GM18520 (cell line): ENCODE measurements around the gene SEC24D.
"Not testable (repeated sequence)": the region's sequence is repeated elsewhere in the genome, so short reads cannot be mapped to it uniquely, and the experiment has no call there.

ENCODE experiments used
- ATAC-seq: cut with Tn5 transposase; IDR thresholded peaks from one replicate; pipeline ENCODE4 v1.9.1; 2021; ENCODE audit not compliant: unreplicated experiment

Gene SEC24D

DNA sequence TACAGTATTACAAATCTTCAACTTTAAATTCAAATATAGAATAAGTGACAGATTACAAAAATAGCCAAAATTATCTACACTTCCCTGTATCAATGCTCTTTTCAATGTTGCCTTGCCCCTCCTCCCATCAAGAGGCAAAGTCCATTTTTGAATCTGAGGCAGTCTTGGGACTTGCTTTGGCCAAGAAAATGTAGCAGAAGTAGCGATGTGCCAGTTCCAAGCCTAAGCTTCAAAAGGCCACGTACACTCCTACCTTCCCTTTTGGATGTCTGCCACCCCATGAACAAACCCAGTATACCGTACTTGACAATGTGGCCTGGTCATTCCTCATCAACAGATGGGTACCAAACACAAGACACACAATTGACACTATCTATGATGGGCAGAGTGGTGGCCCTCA, 24.1 kb downstream of the SEC24D start:
- no peak for ATAC-seq

DNA sequence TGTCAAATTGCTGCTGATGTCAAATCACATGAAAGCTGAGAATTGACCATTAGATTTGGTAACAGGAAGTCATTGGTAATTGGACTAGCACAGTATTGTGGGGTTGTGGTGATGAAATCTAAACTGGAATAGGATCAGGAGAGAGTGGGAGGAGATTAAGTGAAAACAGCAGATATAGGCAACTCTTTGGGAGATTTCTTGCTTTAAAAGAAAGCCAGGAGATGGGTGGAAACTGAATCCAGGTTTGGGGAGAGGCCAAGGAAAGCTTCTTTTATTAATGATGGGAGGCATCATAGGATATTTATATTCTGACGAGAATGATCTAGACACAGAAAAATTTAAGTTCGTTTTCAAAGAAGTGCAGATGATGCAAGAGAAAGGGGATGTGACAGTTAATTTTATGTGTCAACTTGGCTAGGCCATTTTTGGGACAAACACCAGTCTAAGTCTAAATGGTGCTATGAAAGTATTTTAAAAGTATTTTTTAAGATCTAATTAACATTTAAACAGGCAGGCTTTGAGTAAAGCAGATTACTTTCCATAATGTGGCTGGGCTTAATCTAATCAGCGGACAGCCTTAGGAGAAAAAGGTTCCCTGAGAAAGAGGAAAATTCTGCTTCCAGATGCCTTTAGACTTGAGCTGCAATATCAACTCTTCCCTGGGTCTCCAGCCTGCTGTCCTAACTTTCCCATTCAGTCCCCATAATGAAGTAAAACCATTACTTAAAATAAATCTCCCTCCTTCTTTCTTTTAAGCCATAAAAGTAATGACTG, 24.7 kb downstream of the SEC24D start:
- ATAC-seq = no peak

DNA sequence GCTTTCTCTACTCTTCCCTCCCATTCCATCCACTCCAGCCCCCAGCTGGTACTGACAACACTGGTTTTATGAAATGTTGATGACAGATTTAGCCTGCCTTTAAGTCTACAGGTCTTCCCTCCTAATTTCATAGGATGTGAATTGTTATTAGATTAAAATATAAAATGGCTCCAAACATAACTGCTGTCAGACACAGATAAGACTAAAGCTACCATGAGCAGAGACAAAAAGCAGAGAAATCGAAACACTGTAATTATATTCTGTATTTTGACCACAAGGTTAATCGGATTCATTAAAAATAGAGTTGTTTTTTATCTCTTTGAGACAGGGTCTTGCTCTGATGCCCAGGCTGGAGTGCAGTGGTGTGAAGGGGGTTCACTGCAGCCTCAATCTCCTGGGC, 28.3 kb downstream of the SEC24D start:
- no peak for ATAC-seq

DNA sequence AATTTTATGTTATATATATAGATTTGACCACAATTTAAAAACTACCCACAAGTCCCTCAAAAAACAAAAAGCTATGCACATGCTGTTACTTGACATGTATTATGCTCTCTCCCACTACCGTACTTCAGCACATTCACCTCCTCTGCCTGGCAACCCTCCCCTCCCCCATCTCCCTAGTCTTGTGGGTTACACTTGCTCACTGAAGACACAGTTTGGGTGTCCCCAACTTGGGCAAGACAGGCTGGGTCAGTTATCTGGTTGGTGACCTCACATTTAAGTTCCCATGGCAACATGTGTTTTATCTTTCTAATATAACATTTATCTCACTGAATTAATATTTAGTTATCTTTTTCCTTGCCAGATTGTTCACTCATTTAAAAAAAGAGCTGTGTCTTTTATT, 32.7 kb downstream of the SEC24D start:
- no peak for ATAC-seq

DNA sequence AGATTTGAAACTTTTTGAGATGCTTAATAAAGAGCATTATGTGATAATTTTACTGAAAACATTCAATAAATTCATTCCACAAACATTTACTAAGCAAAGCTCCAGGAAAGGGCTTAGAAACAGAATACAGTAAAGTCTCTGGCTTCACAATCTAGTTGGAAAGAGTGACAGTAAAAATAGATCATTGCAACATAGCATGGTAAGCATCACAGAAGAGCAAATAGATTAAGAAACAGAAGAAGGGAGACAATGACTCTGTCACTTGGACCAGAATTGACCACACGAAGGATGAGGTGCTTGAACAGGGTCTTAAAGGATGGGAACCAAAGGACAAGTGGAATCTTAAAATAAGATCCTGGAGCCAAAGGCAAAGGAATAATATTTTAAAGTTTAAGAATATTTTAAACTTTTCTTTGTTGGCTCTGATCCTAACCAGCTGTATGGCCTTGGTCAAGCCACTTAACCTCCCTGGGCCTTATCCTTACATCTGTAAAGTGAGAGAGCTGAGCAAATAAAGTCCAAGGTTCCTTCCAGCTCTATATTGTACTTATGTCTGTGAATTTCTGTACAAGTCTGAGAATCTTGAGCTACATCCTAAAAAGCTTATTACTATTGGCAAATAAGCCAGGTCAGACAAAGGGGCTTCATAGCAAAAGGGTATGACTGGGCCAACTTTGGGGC, 33.9 kb downstream of the SEC24D start:
- no peak for ATAC-seq

DNA sequence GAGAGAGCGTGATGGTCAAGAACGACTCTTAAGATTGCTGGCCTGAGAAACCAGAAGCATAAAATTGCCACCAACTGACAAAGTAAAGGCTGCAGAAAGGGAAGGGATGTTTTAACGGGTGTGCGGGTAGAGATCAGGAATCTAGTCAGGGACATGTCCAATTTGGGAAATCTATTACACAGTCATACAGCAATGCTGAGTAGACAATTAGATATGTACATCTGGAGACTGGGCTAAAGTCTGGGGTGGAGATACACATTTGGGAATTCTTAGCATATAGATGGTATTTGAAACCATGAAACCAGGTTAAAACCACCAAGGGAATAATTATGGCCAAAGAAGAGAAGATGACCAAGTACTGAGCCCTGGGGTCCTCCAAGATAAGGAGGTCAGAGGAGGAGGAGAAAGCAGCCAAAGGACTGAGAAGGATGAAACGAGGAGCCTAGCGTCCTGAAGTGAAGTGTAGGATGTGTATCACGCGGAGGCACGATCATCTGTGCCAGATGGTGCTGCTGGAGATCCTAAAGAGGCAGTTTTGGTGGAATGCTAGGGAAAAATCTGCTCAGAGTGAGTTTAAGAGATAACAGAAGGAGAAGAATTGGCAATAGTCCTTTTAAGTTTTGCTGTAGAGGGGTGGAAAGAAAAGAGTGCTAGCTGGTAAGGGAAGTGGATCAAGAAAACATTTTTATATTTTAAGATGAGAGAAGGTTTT, 36.5 kb downstream of the SEC24D start:
- no peak for ATAC-seq

DNA sequence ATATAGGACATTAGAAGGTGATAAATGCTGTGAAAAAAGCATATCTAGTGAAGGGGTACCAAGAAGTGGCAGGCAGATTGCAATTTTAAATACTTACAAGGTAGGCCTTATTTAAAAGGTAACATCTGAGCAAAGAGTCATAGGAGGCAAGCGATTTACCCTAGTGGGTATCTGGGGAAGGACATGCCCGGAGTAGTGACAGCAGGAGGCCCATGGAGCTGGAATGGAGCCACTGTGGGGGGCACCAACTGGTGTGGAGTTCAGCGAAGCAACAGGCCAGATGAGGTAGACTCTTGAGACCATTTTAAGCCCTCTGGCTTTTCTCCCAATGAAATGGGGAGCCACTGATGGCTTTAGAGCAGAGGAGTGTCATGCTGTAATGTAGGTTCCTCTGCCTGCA, 37.3 kb downstream of the SEC24D start:
- ATAC-seq = no peak

DNA sequence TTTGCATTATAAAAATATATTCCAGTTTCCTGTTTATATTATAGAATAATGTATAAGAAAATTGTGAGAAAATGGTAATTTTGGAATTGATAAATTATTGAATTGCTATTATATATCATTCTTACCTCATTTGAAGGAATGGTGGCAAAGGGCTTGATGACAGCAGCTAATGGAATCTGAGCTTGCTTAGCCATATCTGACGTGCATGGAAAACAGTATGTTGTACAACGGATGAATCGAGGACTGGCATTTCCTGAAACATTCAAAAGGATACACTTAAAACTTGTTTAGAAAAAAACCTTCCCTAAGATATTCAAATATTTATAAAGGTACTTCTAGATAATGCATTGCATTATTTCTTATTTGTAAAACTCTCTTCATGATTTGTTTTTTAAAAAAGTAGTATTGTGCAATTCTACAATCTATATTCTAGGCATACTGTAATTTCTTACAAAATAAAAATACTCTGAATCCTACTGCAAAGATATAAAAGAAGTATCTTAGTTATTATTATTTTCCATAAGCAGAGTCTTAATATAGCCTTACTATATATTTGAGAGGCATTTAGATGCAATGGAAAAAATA, 38.3 kb downstream of the SEC24D start:
- no peak for ATAC-seq

DNA sequence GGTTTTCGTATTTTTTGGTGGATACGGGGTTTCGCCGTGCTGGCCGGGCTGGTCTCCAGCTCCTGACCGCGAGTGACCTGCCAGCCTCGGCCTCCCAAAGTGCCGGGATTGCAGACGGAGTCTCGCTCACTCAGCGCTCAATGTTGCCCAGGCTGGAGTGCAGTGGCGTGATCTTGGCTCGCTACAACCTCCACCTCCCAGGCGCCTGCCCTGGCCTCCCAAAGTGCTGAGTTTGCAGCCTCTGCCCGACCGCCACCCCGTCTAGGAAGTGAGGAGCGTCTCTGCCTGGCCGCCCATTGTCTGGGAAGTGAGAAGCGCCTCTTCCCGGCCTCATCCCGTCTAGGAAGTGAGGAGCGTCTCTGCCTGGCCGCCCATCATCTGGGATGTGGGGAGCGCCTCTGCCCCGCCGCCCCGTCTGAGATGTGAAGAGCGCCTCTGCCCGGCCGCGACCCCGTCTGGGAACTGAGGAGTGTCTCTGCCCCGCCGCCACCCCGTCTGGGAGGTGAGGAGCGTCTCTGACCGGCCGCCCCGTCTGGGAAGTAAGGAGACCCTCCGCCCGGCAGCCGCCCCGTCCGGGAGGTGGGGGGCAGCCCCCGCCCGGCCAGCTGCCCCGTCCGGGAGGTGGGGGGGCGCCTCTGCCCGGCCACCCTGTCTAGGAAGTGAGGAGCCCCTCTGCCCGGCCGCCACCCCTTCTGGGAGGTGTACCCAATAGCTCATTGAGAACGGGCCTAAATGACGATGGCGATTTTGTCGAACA, 44.1 kb downstream of the SEC24D start:
- not testable (repeated sequence) for ATAC-seq

DNA sequence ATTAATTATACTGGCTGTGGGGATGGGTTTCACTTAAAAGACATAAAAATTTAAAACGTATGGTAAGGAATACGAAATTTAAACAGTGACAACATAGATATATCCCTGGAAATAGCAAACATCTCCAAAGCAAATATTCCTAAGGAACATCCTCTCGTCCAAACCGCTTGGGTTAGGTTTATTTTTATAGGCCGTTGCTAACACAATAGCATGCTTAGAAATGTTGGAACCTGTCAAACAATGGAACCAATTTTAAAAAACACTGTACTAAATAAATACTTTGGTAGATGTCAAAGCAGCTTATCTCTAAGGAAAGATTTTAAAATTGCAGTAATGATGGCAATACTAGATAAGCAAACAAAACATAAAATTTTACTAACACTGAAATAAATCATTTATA, 45.4 kb downstream of the SEC24D start:
- no peak for ATAC-seq

DNA sequence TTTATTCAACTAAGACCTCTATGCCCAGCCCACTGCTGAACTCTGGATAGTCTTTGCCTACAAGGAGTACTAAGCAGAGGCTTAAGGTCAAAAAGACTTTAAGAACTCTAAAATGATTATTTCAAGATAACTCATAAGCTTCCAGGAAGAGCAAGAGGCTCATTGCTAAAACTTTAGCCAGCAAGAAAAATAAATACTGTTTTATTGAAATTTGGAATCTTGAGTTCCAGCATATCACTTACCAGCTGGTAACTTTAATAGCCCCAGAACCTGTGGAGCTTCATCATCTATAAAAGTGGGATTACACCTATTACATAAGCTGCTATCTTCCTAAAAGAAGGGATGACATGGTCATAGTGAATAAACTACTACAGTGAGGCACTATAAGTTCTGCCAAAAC, 47.0 kb downstream of the SEC24D start:
- no peak for ATAC-seq

DNA sequence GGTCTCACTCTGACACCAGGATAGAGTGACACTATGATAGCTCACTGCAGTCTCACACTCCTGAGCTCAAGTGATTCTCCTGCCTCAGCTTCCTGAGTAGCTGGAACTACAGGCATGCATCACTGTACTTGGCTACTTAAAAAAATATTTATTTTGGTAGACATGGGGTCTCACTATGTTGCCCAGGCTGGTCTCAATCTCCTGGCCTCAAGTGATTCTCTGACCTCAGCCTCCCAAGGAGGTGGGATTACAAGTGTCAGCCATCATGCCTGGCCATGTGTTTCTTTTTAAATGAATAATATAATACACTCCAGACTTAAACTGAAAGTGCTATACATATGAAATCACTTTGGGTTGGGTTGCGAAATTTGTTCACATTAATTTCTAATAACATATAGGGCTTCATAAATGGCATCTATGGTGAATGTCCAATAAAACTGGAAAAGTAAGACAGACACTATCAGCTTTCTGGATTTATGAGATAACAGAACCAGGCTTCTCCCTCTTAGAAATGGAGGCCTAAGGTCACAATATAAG, 48.0 kb downstream of the SEC24D start:
- no peak for ATAC-seq

DNA sequence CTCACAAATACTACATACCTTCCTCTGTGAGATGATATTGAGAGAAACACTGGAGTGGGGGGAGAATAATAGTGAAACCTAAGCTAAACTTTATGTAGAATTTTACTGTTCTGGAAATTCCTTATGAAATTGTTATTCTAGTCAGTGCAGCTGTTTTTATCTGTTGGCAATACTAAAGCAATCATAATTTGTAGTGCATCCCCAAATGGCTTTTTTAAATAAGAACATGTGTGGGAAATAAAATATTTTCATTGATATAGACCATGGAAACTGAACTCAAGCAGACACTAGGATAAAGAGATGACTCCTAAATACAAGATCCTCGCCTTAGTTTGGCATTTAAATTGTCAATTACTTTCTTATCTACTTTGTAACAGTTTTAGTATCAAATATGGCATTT, 51.1 kb downstream of the SEC24D start:
- no peak for ATAC-seq

DNA sequence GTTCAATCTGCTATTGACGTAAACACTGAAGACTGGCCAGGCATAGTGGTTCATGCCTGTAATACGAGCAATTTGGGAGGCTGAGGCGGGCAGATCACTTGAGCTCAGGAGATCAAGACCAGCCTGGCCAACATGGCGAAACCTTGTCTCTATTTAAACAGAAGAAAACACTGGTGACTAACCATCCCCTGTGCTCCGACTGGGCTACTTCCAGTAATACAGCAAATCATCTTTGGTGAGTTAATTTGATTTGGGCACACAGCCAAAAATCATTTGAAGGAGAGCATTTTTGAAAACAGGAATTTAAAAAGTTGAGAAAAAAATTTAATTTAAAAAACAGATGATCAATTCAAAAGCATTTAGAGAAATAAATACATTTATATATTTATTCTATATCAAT, 52.0 kb downstream of the SEC24D start:
- no peak for ATAC-seq

DNA sequence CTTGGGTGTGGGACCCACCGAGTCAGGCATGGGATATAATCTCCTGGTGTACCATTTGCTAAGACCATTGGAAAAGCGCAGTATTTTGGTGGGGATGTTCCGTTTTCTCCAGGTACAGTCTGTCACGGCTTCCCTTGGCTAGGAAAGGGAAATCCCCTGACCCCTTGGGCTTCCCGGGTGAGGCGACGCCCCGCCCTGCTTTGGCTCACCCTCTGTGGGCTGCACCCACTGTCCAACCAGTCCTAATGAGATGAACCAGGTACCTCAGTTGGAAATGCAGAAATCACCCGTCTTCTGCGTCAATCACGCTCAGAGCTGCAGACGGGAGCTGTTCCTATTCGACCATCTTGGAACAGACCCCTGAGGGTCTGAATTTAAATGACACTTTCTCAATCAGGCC, 53.0 kb downstream of the SEC24D start:
- ATAC-seq = not testable (repeated sequence)

DNA sequence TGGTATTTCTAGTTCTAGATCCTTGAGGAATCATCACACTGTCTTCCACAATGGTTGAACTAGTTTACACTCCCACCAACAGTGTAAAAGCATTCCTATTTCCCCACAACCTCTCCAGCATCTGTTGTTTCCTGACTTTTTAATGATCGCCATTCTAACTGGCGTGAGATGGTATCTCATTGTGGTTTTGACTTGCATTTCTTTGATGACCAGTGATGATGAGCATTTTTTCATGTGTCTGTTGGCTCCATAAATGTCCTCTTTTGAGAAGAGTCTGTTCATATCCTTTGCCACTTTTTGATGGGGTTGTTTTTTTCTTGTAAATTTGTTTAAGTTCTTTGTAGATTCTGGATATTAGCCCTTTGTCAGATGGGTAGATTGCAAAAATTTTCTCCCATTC, 58.3 kb downstream of the SEC24D start:
- not testable (repeated sequence) for ATAC-seq

DNA sequence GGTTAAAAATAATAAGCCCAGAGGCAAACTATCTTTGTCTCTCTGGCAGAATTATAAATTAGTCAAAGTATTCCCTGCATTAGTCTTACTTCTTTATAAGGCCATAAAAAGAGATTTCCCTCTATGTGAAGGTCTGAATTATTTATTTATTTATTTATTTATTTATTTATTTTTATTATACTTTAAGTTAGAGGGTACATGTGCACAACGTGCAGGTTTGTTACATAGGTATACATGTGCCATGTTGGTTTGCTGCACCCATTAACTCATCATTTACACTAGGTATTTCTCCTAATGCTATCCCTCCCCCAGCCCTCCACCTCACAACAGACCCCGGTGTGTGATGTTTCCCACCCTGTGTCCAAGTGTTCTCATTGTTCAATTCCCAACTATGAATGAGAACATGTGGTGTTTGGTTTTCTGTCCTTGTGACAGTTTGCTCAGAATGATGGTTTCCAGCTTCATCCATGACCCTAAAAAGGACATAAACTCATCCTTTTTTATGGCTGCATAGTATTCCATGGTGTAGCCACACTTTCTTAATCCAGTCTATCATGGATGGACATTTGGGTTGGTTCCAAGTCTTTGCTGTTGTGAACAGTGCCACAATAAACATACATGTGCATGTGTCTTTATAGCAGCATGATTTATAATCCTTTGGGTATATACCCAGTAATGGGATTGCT, 58.8 kb downstream of the SEC24D start:
- ATAC-seq = not testable (repeated sequence)

DNA sequence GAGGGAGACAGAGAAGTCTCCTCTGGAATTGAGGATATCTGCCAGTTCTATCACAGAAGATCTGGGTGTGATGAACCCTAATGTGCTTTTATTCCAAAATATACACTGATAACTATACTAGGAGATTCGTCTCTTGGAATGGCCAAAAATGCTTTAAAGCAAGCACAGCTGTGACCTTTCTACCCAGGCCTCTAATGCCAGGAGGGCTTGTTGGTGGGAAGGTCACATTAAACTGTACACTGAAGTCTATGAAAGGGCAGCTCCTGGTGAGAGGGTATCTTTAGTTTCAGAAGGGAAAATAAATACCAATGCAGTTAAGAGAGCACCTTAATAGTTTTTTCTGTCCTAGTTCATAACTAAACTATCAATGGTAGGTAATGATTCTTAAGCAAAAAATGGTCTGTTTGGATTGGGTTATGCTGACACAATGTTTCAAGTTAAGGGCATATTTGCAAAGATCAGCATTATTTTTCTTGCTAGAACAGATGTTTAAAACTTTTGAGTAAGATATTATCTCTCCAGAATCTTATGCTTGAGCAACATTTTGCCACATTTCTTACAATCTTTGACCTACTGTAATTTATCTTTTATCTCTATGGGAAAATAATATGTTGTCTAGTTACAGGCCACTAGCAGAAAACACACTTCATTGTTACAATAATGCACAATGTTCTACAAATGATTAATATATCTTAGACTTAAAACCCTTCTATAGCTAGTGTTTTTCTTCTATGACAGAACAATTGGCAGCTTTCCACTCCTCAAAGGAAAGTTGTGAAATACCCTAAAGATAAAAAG, 59.6 kb downstream of the SEC24D start:
- ATAC-seq = no peak

DNA sequence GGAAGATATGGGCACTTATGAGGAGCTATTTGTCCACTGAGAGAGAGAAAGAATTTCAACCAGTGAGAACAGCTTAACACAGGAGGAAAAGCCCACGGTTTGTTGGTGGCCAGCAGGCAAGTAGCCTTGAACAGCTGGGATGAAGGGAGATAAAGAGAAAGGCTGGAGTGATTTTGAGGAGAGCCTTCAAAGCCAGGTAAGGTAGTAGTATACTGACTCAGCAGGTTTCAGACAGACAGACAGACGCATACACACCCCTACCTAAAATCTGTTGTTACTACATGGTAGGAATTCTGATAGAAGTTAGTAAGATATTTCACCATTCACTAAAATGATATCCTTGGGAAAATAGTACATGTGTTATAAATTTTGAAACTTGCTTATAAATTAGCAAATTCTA, 60.5 kb downstream of the SEC24D start:
- ATAC-seq = no peak
